Mucosa of stomach (tissue), 1 donor: ENCODE data around the gene MAEA.
"Not testable (repeated sequence)": the region's sequence is repeated elsewhere in the genome, so short reads cannot be mapped to it uniquely, and the experiment has no call there.

Experiments used
- H3K27me3 ChIP-seq: one replicate; pipeline ENCODE4 v1.7.0; 2013; ENCODE audit warnings: mild to moderate bottlenecking, low read length; ENCODE audit not compliant: control insufficient read depth, insufficient read depth
- H3K36me3 ChIP-seq: one replicate; pipeline ENCODE4 v1.7.0; 2013; ENCODE audit warnings: low read length; ENCODE audit not compliant: control insufficient read depth, insufficient read depth
- H3K4me1 ChIP-seq: one replicate; pipeline ENCODE4 v1.7.0; 2013; ENCODE audit warnings: mild to moderate bottlenecking, low read length; ENCODE audit not compliant: control insufficient read depth, insufficient read depth
- H3K4me3 ChIP-seq: one replicate; pipeline ENCODE4 v1.7.0; 2013; ENCODE audit warnings: low read length
- H3K9ac ChIP-seq: one replicate; pipeline ENCODE4 v1.7.0; 2013; ENCODE audit warnings: mild to moderate bottlenecking, low read length, moderate library complexity
- H3K9me3 ChIP-seq: one replicate; pipeline ENCODE4 v1.7.0; 2013; ENCODE audit warnings: mild to moderate bottlenecking, low read length, moderate library complexity; ENCODE audit not compliant: control insufficient read depth
- donor health status: Pancreatic carcinoma.

The MAEA gene

DNA sequence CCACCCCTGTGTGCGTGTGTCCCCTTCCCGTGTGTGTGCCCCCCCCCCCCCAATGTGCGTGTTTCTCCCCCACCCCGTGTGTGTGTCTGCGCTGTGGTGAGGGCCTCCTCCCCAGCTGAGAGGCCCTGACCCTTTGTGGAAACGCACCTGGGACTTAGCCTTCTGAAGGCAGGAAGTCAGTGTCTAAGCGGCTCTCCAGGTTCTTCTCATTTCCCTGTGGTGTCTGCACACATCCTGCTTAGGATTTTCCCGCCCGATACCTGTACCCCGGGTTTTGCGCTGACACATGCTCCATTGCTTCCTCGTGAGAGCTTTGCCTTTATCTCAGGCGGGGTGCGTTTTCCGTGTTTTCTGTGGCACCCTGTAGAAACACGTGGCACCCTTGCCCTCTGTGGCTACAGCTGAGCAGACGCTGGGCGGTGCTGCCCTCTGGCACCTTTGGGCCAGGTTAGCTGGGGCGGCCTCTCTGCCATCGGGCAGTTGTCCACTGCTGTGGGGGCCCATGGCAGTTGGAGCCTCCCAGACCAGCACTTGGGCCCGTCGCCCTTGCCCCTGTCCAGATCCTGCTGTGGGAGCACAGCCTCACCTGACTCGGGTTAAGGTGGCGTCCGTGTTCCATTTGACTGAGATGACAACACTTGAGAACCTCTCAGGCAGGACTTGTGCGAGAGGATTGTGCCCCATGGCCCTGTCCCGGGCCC, 26.3 kb downstream of the MAEA start:
- no peak overlapping the region for H3K4me3 ChIP-seq
- H3K9ac ChIP-seq = no peak overlapping the region
- no peaks in the 10 kb centered on the region for H3K27me3 ChIP-seq
- no peaks in the 10 kb centered on the region for H3K4me1 ChIP-seq
- no peaks in the 10 kb centered on the region for H3K9me3 ChIP-seq
- H3K36me3 ChIP-seq = peaks cover 10% of the 10 kb centered on the region

DNA sequence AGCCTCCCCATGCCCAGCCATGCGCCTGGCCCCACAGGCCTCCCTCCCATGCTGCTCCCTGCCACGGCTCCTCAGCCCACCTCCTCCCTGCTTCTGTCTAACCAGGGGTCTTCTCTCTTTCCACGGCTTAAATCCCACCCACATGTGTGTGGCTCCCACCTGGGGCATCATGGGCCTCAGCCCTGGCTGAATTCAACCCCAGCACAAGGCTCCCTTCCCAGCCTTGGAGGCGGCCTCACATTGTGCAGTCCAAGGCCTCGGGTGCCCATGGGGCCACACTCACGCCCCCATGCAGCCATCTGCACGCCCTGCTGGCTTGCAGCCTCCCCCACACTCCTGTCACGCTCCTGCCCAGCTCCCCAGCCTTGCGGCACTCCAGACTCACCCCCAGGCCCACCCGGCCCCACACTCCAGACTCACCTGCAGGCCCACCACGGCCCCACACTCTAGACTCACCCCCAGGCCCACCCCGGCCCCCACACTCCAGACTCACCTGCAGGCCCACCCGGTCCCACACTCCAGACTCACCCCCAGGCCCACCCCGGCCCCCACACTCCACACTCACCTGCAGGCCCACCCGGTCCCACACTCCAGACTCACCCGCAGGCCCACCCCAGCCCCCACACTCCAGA, 27.0 kb downstream of the MAEA start:
- H3K9me3 ChIP-seq = no peaks in the 10 kb centered on the region
- H3K4me1 ChIP-seq = no peaks in the 10 kb centered on the region
- H3K36me3 ChIP-seq = peaks cover 10% of the 10 kb centered on the region
- H3K4me3 ChIP-seq = no peak overlapping the region
- H3K27me3 ChIP-seq = no peaks in the 10 kb centered on the region
- no peak overlapping the region for H3K9ac ChIP-seq

DNA sequence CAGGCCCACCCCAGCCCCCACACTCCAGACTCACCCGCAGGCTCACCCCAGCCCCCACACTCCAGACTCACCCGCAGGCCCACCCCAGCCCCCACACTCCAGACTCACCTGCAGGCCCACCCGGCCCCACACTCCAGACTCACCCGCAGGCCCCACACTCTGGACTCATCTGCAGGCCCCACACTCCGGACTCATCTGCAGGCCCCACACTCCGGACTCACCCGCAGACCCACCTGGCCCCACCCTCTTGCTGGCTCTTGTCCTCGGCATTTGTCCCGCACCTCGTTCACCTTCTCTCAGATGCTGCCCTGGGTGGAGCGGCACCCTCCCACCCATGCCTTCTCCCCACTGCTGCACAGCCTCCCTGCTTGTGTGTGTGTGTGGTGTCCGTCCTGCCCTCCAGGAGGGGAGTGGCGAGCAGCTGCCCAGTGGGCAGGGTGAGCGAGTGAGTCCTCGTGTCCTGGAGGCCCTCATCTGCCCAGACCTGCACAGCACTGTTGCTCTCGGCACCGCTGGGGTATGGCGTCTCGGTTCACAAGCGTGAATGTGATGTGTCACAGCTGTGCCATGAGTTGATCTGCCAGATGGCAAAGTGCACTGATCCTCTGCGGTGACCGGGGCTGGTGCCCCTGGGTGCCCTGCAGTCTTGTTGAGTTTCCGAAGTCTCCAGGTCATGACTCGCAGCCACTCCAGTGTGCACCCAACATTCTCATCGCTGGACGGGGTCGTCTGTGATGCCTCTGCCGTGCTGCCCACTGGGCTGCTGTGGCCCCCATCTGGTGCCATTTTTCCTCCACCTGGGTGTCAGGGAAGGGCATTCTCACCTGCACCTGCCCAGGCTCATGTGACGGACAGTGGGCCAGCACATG, 27.7 kb downstream of the MAEA start:
- Histone ChIP-seq H3K36me3 (peaks cover 10% of the 10 kb centered on the region), H3K9me3 (no peaks in the 10 kb centered on the region), H3K27me3 (no peaks in the 10 kb centered on the region), H3K4me1 (no peaks in the 10 kb centered on the region), H3K4me3 (no peak overlapping the region), H3K9ac (no peak overlapping the region)

DNA sequence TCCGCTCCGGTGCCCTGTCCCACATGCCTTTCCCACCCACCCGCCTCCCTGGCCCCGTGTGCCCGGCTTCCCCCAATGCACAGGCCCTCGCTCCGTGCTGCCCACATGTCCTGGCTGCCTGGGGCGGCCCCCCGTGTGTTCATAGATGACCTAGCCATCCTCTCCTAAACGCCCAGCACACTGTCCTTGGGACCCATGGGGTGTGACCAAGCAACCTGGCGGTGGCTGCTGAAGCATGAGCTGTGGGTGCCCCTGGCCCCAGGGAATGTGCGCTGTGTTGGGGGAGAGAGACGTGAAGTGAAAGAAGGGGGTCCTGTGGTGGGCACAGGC, 28.3 kb downstream of the MAEA start:
- no peaks in the 10 kb centered on the region for H3K9me3 ChIP-seq
- no peak overlapping the region for H3K4me3 ChIP-seq
- peaks cover 10% of the 10 kb centered on the region for H3K36me3 ChIP-seq
- H3K9ac ChIP-seq = no peak overlapping the region
- no peaks in the 10 kb centered on the region for H3K4me1 ChIP-seq
- H3K27me3 ChIP-seq = no peaks in the 10 kb centered on the region

DNA sequence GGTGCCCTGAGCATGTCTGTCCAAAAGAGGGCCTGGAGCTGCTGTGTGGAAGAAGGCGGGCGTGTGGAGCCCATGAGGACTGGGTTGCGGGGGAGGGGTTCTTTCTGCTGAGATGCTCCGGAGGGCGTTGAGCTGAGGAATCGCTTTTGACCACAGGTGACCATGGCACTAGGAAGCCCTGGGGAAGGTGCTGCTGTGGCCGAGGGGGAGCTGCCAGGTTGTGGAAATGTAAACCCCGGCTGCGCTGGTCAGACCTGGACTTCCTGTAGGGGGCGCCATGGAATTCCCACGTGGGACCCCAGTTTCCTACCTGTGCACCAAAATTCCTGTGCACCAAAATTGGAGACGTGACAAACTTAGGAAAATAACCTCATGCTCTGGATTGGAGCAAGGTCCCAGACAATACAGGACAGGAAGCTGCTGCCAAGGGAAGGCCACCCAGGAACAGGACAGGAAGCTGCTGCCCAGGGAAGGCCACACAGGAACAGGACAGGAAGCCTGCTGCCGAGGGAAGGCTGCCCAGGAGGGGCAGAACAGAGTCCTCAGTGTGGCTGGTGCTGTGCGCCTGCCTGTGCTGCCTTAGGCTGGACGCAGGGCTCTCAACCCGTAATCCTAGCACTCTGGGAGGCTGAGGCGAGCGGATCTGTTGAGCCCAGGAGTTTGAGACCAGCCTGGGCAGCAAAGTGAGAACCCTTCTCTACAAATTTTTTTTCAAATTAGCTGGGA, 29.0 kb downstream of the MAEA start:
- Histone ChIP-seq H3K27me3 (no peaks in the 10 kb centered on the region), H3K36me3 (peaks cover 12% of the 10 kb centered on the region), H3K9ac (no peak overlapping the region), H3K9me3 (no peaks in the 10 kb centered on the region), H3K4me3 (no peak overlapping the region), H3K4me1 (no peaks in the 10 kb centered on the region)

DNA sequence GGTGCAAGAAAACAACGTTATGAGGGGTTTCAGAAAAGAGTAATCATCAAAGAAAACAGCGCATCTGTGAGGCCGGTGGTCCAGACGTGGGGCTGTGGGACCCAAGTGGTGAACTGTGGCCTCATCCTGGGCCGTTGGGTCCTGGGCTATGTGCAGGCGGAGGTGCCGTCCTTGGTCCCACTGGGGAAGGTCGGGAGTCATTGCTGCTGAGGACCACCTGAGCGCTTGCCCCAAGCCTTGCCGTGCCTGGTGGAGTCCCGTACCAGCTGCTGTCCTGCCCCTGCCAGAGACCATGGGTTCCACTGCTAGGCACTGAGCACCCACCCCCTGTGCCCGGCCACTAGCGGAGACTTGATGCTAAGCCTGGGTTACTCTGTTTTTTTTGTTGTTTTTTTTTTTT, 31.8 kb downstream of the MAEA start:
- Histone ChIP-seq H3K27me3 (no peaks in the 10 kb centered on the region), H3K9me3 (no peaks in the 10 kb centered on the region), H3K36me3 (peaks cover 21% of the 10 kb centered on the region)

DNA sequence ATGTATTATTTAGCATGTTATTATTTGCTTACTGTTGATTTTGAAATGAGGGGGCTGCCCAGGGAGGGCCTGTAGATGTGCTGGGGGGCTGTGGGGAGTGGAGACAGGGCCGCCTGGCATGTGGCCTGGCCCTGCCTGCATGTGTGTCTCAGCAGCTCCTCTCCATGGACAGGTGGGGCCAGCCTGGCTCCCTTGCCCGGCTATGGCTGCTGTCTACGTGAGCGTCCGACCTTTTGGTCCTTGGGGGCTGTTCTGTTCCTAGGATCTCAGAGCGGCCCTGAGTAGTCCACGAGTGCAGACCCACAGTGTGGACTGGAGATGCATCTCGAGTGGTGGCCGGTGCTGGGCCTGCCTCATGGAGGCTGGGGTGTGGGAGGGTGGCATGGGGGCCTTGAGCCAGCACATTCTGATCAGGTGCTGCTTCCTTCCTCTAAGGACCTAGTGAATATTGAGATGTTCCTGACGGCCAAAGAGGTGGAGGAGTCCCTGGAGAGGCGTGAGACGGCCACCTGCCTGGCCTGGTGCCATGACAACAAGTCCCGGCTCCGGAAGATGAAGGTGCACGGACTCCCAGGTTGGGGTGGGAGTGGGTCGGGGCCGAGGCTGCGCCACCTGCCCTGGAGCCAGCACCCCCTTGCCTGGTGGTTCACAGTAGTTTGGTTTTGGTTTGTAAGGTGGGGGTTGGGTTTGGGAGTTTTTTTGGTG, 32.4 kb downstream of the MAEA start:
- Histone ChIP-seq H3K36me3 (peaks cover 21% of the 10 kb centered on the region), H3K9ac (no peak overlapping the region), H3K9me3 (no peaks in the 10 kb centered on the region), H3K4me3 (no peak overlapping the region), H3K4me1 (no peaks in the 10 kb centered on the region), H3K27me3 (no peaks in the 10 kb centered on the region)

More for the DNA sequence above, 31.8 kb downstream of the MAEA start:
- Histone ChIP-seq H3K9ac (no peak overlapping the region), H3K4me3 (no peak overlapping the region), H3K4me1 (no peaks in the 10 kb centered on the region)

DNA sequence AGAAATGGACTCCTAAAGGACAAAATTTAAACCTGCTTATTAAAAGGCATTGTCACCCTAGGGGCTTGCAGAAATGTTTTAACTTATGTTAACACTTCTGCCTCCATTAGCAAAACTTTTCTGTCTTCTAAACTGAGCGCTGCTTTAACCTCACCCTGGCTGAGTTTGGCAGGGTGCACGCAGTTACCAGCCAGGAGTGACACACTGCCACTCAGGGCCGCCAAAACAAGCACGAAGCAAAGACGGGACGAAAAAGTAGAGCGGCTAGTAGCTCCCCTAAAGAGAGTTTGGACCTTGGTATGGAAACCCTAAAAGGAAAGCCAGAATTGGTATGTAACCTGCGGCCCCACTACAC, 33.6 kb downstream of the MAEA start:
- Histone ChIP-seq H3K4me3 (no peak overlapping the region), H3K4me1 (no peaks in the 10 kb centered on the region), H3K36me3 (peaks cover 16% of the 10 kb centered on the region), H3K27me3 (no peaks in the 10 kb centered on the region), H3K9ac (no peak overlapping the region), H3K9me3 (no peaks in the 10 kb centered on the region)

DNA sequence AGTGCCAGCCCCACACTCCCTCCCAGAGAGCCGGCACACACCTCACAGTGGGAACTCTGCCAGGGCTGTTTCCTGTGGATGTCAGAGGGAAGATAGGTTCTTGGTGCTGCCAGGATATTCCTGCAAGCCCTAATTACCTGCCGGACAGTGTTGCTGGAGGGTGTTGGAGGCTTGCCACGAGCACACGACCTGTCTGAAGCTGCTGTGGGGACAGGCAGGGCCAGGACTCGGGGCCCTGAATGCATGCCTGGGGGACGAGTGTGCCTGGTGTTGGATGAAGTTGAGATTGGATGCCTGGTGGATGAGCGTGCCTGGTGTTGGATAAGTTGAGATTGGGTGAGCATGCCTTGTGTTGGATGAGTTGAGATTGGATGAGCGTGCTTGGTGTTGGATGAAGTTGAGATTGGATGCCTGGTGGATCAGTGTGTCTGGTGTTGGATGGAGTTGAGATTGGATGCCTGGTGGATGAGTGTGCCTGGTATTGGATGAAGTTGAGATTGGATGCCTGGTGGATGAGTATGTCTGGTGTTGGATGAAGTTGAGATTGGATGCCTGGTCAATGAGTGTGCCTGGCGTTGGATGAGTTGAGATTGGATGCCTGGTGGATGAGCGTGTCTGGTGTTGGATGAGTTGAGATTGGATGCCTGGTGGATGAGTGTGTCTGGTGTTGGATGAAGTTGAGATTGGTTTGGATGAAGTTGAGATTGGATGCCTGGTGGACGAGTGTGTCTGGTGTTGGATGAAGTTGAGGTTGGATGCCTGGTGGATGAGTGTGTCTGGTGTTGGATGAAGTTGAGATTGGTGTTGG, 34.1 kb downstream of the MAEA start:
- Histone ChIP-seq H3K4me3 (no peak overlapping the region), H3K9me3 (no peaks in the 10 kb centered on the region), H3K36me3 (peaks cover 16% of the 10 kb centered on the region), H3K27me3 (no peaks in the 10 kb centered on the region), H3K9ac (no peak overlapping the region), H3K4me1 (no peaks in the 10 kb centered on the region)

DNA sequence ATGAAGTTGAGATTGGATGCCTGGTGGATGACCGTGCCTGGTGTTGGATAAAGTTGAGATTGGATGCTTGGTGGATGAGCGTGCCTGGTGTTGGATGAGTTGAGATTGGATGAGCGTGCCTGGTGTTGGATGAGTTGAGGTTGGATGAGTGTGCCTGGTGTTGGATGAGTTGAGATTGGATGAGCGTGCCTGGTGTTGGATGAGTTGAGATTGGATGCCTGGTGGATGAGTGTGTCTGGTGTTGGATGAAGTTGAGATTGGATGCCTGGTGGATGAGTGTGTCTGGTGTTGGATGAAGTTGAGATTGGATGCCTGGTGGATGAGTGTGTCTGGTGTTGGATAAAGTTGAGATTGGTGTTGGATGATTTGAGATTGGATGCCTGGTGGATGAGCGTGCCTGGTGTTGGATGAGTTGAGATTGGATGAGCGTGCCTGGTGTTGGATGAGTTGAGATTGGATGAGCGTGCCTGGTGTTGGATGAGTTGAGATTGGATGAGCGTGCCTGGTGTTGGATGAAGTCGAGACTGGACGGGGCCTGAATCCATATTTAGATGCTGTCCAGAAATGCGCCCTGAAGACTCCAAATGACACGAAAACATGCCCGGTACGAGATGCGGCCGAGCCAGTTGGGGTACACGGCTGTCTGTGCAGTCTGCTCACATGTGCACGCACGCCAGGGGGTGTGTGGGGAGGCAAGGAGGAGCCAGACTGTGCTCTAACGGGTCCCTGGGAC, 34.9 kb downstream of the MAEA start:
- not testable (repeated sequence) for H3K4me1 ChIP-seq

DNA sequence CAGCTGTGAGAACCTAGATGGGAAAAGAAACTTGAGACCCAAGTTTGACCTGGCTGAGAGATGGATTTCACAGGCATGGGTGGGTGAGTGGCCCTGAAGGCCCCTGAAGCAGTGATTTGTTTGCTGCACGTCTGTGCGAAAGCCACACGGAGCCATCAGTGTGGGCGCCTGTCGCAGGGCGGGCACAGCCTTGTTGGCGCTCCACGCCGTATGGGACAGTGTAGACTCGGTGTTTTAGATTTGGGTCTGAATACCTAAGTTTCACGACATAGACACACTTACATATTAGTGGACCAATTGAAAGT, 35.4 kb downstream of the MAEA start:
- Histone ChIP-seq H3K9ac (no peak overlapping the region), H3K4me1 (no peaks in the 10 kb centered on the region), H3K9me3 (no peaks in the 10 kb centered on the region), H3K4me3 (no peak overlapping the region), H3K27me3 (no peaks in the 10 kb centered on the region), H3K36me3 (peaks cover 16% of the 10 kb centered on the region)

More for the DNA sequence above, 34.9 kb downstream of the MAEA start:
- peaks cover 16% of the 10 kb centered on the region for H3K36me3 ChIP-seq
- not testable (repeated sequence) for H3K9ac ChIP-seq, H3K9me3 ChIP-seq, H3K4me3 ChIP-seq, H3K27me3 ChIP-seq
